Loucy (cell line): ENCODE data around the gene COG4.

ENCODE experiments used
- H2AFZ ChIP-seq: fragments of 200-600 bp; sonication (generic); 2 replicates; pipeline ENCODE4 v1.6.0; 2016; ENCODE audit warnings: antibody characterized with exemption, mild to moderate bottlenecking, low read length, moderate library complexity
- H3F3A ChIP-seq: fragments of 200-600 bp; 2 replicates; pipeline ENCODE4 v1.6.0; 2016; ENCODE audit warnings: antibody characterized with exemption, low read depth, mild to moderate bottlenecking
- H3K27me3 ChIP-seq: fragments of 200-600 bp; sonication (generic); 2 replicates; pipeline ENCODE4 v1.6.1; 2014; ENCODE audit warnings: low read length, mild to moderate bottlenecking; ENCODE audit not compliant: insufficient read depth, poor library complexity, severe bottlenecking
- H3K36me3 ChIP-seq: fragments of 200-600 bp; sonication (generic); 2 replicates; pipeline ENCODE4 v1.6.1; 2016; ENCODE audit warnings: low read length; ENCODE audit not compliant: insufficient read depth
- H3K4me1 ChIP-seq: fragments of 200-600 bp; sonication (generic); 2 replicates; pipeline ENCODE4 v1.5.1; 2014; ENCODE audit warnings: low read length, mild to moderate bottlenecking; ENCODE audit not compliant: insufficient read depth, poor library complexity, severe bottlenecking
- H3K4me2 ChIP-seq: fragments of 200-600 bp; sonication (generic); 2 replicates; pipeline ENCODE4 v1.6.0; 2014; ENCODE audit warnings: antibody characterized with exemption, low read length, low read depth, mild to moderate bottlenecking; ENCODE audit not compliant: poor library complexity, severe bottlenecking
- H3K4me3 ChIP-seq: fragments of 200-600 bp; sonication (generic); 2 replicates; pipeline ENCODE4 v1.5.1; 2014; ENCODE audit warnings: low read length, mild to moderate bottlenecking, mixed read lengths; ENCODE audit not compliant: poor library complexity, severe bottlenecking
- H3K79me2 ChIP-seq: fragments of 200-600 bp; sonication (generic); 2 replicates; pipeline ENCODE4 v1.6.1; 2014; ENCODE audit warnings: low read length; ENCODE audit not compliant: insufficient read depth
- H3K9ac ChIP-seq: fragments of 200-600 bp; sonication (generic); 2 replicates; pipeline ENCODE4 v1.6.0; 2014; ENCODE audit warnings: mild to moderate bottlenecking, low read depth, low read length, moderate library complexity; ENCODE audit not compliant: poor library complexity, severe bottlenecking
- H3K9me2 ChIP-seq: fragments of 200-600 bp; sonication (generic); replicated peaks from 2 replicates; pipeline ENCODE4 v1.6.1; 2016; ENCODE audit warnings: low read depth, low read length, mixed read lengths
- H3K9me3 ChIP-seq: fragments of 200-600 bp; sonication (generic); 2 replicates; pipeline ENCODE4 v1.6.1; 2014; ENCODE audit warnings: mild to moderate bottlenecking, antibody characterized with exemption, low read length, low read depth; ENCODE audit not compliant: insufficient read depth
- H4K20me1 ChIP-seq: fragments of 200-600 bp; sonication (generic); 2 replicates; pipeline ENCODE4 v1.6.0; 2014; ENCODE audit warnings: antibody characterized with exemption, low read length, mild to moderate bottlenecking; ENCODE audit not compliant: insufficient read depth, poor library complexity, severe bottlenecking
- EZH2phosphoT487 ChIP-seq: fragments of 200-600 bp; IDR thresholded peaks from 2 replicates; pipeline ENCODE4 v1.6.1; 2018; ENCODE audit warnings: antibody characterized with exemption, mild to moderate bottlenecking, moderate library complexity, borderline replicate concordance
- TF ChIP-seq, protein P1 (sequence below): fragments of 200-600 bp; sonication (generic); conservative IDR thresholded peaks from 2 replicates; pipeline ENCODE4 v1.5.1; 2014; ENCODE audit warnings: mild to moderate bottlenecking, antibody characterized with exemption, low read length

The COG4 gene

DNA sequence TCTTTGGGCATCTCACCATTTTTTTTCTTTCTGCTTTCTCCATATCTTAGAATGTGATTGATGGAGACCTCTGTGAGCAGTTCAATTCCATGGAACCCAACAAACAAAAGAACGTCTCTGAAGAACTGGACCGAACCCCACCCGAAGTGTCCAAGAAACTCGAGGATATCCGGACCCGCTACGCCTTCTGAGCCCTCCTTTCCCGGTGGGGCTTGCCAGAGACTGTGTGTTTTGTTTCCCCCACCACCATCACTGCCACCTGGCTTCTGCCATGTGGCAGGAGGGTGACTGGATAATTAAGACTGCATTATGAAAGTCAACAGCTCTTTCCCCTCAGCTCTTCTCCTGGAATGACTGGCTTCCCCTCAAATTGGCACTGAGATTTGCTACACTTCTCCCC lies 48.3 kb upstream of the COG4 start:
- Histone ChIP-seq H3K79me2 (no peaks in the 10 kb centered on the region), H2AFZ (no peak overlapping the region), H3K27me3 (no peaks in the 10 kb centered on the region), H3K4me1 (no peaks in the 10 kb centered on the region), H3K4me2 (no peak overlapping the region), H3K4me3 (no peak overlapping the region), H3K9me2 (no peaks in the 10 kb centered on the region), H4K20me1 (peaks cover 19% of the 10 kb centered on the region), H3K36me3 (peaks cover 90% of the 10 kb centered on the region), H3K9ac (no peak overlapping the region), H3F3A (0 out of 2 replicates have a peak, but pooled peaks cover 2% of the 10 kb centered on the region), H3K9me3 (no peaks in the 10 kb centered on the region)
- no peak for TF ChIP-seq EZH2phosphoT487
- TF ChIP-seq, protein P1, sequence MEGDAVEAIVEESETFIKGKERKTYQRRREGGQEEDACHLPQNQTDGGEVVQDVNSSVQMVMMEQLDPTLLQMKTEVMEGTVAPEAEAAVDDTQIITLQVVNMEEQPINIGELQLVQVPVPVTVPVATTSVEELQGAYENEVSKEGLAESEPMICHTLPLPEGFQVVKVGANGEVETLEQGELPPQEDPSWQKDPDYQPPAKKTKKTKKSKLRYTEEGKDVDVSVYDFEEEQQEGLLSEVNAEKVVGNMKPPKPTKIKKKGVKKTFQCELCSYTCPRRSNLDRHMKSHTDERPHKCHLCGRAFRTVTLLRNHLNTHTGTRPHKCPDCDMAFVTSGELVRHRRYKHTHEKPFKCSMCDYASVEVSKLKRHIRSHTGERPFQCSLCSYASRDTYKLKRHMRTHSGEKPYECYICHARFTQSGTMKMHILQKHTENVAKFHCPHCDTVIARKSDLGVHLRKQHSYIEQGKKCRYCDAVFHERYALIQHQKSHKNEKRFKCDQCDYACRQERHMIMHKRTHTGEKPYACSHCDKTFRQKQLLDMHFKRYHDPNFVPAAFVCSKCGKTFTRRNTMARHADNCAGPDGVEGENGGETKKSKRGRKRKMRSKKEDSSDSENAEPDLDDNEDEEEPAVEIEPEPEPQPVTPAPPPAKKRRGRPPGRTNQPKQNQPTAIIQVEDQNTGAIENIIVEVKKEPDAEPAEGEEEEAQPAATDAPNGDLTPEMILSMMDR: no peak

DNA sequence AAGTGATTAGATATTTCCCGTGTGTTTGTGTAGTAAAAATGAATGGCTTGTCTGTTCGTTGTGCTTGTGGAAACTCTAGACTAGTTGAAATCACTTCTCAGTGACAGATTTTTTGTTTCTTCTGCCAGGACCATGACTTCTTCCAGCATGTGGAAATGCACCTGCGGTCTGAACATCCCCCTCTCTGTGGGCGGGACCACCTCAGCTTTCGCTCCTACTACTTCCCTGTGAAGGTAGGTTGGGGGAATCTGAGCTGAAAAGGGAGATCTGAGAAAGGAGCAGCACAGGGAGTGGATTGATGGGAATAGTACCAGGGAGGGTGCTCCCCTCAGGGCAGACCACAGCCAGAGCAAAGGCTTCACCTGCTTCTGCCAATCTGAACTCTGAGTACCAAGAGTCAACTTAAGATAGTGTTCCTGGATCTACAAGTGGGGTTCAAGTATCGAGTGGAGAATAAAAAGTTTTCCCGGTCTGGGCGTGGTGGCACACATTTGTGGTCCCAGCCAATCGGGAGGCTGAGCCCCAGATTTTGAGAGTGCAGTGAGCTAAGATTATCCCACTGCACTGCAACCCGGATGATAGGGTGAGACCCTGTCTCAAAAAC lies 47.7 kb upstream of the COG4 start:
- no peaks in the 10 kb centered on the region for H3K4me1 ChIP-seq

DNA sequence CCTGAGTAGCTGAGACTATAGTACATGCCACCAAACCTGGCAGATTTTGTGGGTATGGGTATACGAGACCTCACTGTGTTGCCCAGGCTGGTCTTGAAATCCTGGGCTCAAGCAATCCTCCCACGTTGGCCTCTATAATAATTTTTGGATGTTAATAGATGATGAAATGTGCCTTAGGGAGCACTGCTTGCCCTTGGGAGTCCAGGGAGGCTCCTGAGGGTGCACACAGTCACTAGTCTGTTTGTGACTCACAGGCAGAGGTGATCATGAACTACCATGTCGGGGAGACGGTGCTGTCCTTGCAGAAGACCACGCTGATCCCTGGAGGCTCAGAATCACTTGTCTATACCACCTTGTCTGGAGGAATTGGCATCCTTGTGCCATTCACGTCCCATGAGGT lies 46.4 kb upstream of the COG4 start:
- peaks cover 15% of the 10 kb centered on the region for H4K20me1 ChIP-seq
- H3K27me3 ChIP-seq: no peaks in the 10 kb centered on the region
- TF ChIP-seq EZH2phosphoT487: no peak
- TF ChIP-seq, protein P1: no peak

More for the DNA sequence above, 47.7 kb upstream of the COG4 start:
- Histone ChIP-seq H3K9ac (no peak overlapping the region), H3K27me3 (no peaks in the 10 kb centered on the region), H3F3A (0 out of 2 replicates have a peak, but pooled peaks cover 2% of the 10 kb centered on the region), H3K9me2 (no peaks in the 10 kb centered on the region), H4K20me1 (peaks cover 15% of the 10 kb centered on the region), H3K9me3 (no peaks in the 10 kb centered on the region), H3K4me3 (no peak overlapping the region), H3K36me3 (peaks cover 95% of the 10 kb centered on the region), H2AFZ (no peak overlapping the region), H3K4me2 (no peak overlapping the region), H3K79me2 (no peaks in the 10 kb centered on the region)
- no peak for TF ChIP-seq EZH2phosphoT487
- TF ChIP-seq, protein P1: no peak

More for the DNA sequence above, 46.4 kb upstream of the COG4 start:
- no peaks in the 10 kb centered on the region for H3K9me3 ChIP-seq
- H3K4me3 ChIP-seq: no peak overlapping the region
- no peak overlapping the region for H3K4me2 ChIP-seq
- H3K36me3 ChIP-seq: peaks cover 97% of the 10 kb centered on the region
- H3F3A ChIP-seq: 0 out of 2 replicates have a peak, but pooled peaks cover 2% of the 10 kb centered on the region
- H3K79me2 ChIP-seq: no peaks in the 10 kb centered on the region
- no peak overlapping the region for H3K9ac ChIP-seq
- no peaks in the 10 kb centered on the region for H3K4me1 ChIP-seq
- no peak overlapping the region for H2AFZ ChIP-seq
- H3K9me2 ChIP-seq: no peaks in the 10 kb centered on the region
